HepG2 (cell line): ENCODE measurements around the gene BBLN. TPM values are rescaled to one million over a fixed set of nuclear protein-coding genes. Genes with fewer than 3 reads are reported as not detected.
A peak's percentile ranks its signal among the peaks of the same experiment; 100 is the strongest.

Experiments used
- AGO1 ChIP-seq: fragments of 200-400 bp; formaldehyde crosslinking; IDR thresholded peaks from 2 replicates; pipeline ENCODE4 v1.6.1; 2017; ENCODE audit warnings: mild to moderate bottlenecking, low read depth, low read length, moderate library complexity; ENCODE audit not compliant: poor library complexity, severe bottlenecking
- ATF3 ChIP-seq: sonication (generic); formaldehyde crosslinking; IDR thresholded peaks from 2 replicates; pipeline ENCODE4 v1.4.0; 2020; ENCODE audit warnings: missing genetic modification reagents
- ATF6 ChIP-seq: sonication (generic); formaldehyde crosslinking; conservative IDR thresholded peaks from 2 replicates; pipeline ENCODE4 v1.4.0; 2020; ENCODE audit warnings: missing genetic modification reagents
- KAT2B ChIP-seq: fragments of 150-350 bp; IDR thresholded peaks from 2 replicates; pipeline ENCODE4 v1.6.1; 2014; ENCODE audit warnings: low read depth, low read length, borderline replicate concordance
- KDM4B ChIP-seq: sonication (generic); formaldehyde crosslinking; IDR thresholded peaks from 2 replicates; pipeline ENCODE4 v1.4.0; 2020; ENCODE audit warnings: missing genetic modification reagents
- MAFF ChIP-seq: IDR thresholded peaks from 2 replicates; pipeline ENCODE4 v1.6.1; 2011; ENCODE audit warnings: low read depth, low read length, improper control_type of control experiment
- NFIC ChIP-seq: IDR thresholded peaks from 2 replicates; pipeline ENCODE4 v1.6.1; 2012; ENCODE audit warnings: mild to moderate bottlenecking, low read length, inconsistent platforms
- NR2F1 ChIP-seq, 2 experiments: fragments of 450-650 bp in 1 of 2; formaldehyde crosslinking in 1 of 2; IDR thresholded peaks; 2 replicates each; pipeline versions ENCODE4 v1.5.0 to v1.6.1; 2016 to 2020; ENCODE audit warnings: mild to moderate bottlenecking in 1 of 2, missing compliant biosample characterization in 1 of 2, missing genetic modification reagents in 1 of 2, moderate library complexity in 1 of 2
- PHB2 ChIP-seq: fragments of 450-650 bp; IDR thresholded peaks from 2 replicates; pipeline ENCODE4 v1.6.1; 2018; ENCODE audit not compliant: partially characterized antibody
- SNAI1 ChIP-seq: sonication (generic); formaldehyde crosslinking; IDR thresholded peaks from 2 replicates; pipeline ENCODE4 v1.5.0; 2020; ENCODE audit warnings: mild to moderate bottlenecking, missing genetic modification reagents, borderline replicate concordance
- SPEN ChIP-seq: sonication (generic); formaldehyde crosslinking; IDR thresholded peaks from 2 replicates; pipeline ENCODE4 v1.5.1; 2020; ENCODE audit warnings: low read depth, mild to moderate bottlenecking, missing genetic modification reagents
- TERF1 ChIP-seq: sonication (generic); formaldehyde crosslinking; IDR thresholded peaks from 2 replicates; pipeline ENCODE4 v1.8.0; 2022; ENCODE audit warnings: mild to moderate bottlenecking, missing genetic modification reagents, moderate library complexity
- ZBTB3 ChIP-seq: sonication (generic); formaldehyde crosslinking; IDR thresholded peaks from 2 replicates; pipeline ENCODE4 v1.4.0; 2020; ENCODE audit warnings: low read depth, mild to moderate bottlenecking, moderate library complexity, missing genetic modification reagents, borderline replicate concordance
- ZMAT3 ChIP-seq: sonication (generic); formaldehyde crosslinking; conservative IDR thresholded peaks from 2 replicates; pipeline ENCODE4 v1.7.0; 2021; ENCODE audit warnings: missing genetic modification reagents
- ZNF260 ChIP-seq: sonication (generic); formaldehyde crosslinking; IDR thresholded peaks from 2 replicates; pipeline ENCODE4 v1.4.0; 2020; ENCODE audit warnings: missing genetic modification reagents, low read depth, mild to moderate bottlenecking, borderline replicate concordance
- ZNF512 ChIP-seq: sonication (generic); formaldehyde crosslinking; IDR thresholded peaks from 2 replicates; pipeline ENCODE4 v1.4.0; 2020; ENCODE audit warnings: mild to moderate bottlenecking, missing genetic modification reagents
- ZNF558 ChIP-seq: sonication (generic); formaldehyde crosslinking; IDR thresholded peaks from 2 replicates; pipeline ENCODE4 v1.9.0; 2022; ENCODE audit warnings: mild to moderate bottlenecking, missing genetic modification reagents, borderline replicate concordance
- ZNF574 ChIP-seq: sonication (generic); formaldehyde crosslinking; IDR thresholded peaks from 2 replicates; pipeline ENCODE4 v1.4.0; 2020; ENCODE audit warnings: missing genetic modification reagents
- ZNF768 ChIP-seq: sonication (generic); formaldehyde crosslinking; IDR thresholded peaks from 2 replicates; pipeline ENCODE4 v1.4.0; 2020; ENCODE audit warnings: missing genetic modification reagents
- polyA plus RNA-seq, 8 experiments: library from polyadenylated mRNA; depleted of rRNA in 3 of 8; stranded (reverse) in 7 of 8; unstranded in 1 of 8; fragments of >200 nt; fragmentation: Illumina TruSeq in 4 of 8; extraction: Trizol in 4 of 8; gene quantifications; 2 replicates each; pipeline versions ENCODE4 v1.2.1 to v1.2.3, GENCODE V29; 2011 to 2016; ENCODE audit warnings: low read depth in 4 of 8, missing spikeins in 1 of 8, mixed read lengths in 1 of 8; ENCODE audit not compliant: insufficient read depth in 1 of 8
- total RNA-seq, 5 experiments: library from RNA; depleted of rRNA; stranded (reverse); fragments of >200 nt; fragmentation: Illumina TruSeq; extraction: Trizol; gene quantifications; 2 replicates each; pipeline ENCODE4 v1.2.3, GENCODE V29; 2016; ENCODE audit warnings: low read depth in 1 of 5

The BBLN gene
- total and polyA plus RNA-seq, 2 of the 13 experiments (the other 11 are each of a cell fraction or from before 2014, with no cell fraction given), result 27.6 to 33.1 TPM

GRCh38 chr9:128115187-128116103, 44.6 kb upstream of the BBLN start (continued):
- TF ChIP-seq ZNF512 (CRISPR knock-in tag), result no peak
- TF ChIP-seq AGO1, result no peak
- peak; percentile 70; the same call in 1 of the 2 replicates for TF ChIP-seq ATF6 (CRISPR knock-in tag)
- TF ChIP-seq KDM4B (CRISPR knock-in tag), result peak; percentile 94; the same call in 1 of the 2 replicates
- TF ChIP-seq NFIC, result peak; percentile 49; the same call in 1 of the 2 replicates
- TF ChIP-seq SNAI1 (CRISPR knock-in tag), result peak; percentile 96
- peak; percentile 93; the same call in 1 of the 2 replicates for TF ChIP-seq ZBTB3
- no peak for TF ChIP-seq ZNF260 (CRISPR knock-in tag)
- no peak for TF ChIP-seq TERF1
- TF ChIP-seq MAFF, result no peak
- no peak for TF ChIP-seq PHB2
- peak in 1 of 2 experiments; percentile 61; a peak in 1 of 4 replicates for TF ChIP-seq NR2F1 (CRISPR knock-in tag; IDR thresholded peaks at IDR 0.05)
- no peak for TF ChIP-seq ZNF558
- peak; percentile 64; the same call in 1 of the 2 replicates for TF ChIP-seq ZNF768 (CRISPR knock-in tag)
- TF ChIP-seq ZNF574 (CRISPR knock-in tag), result peak; percentile 75
- peak; percentile 93 for TF ChIP-seq ZMAT3
- TF ChIP-seq ATF3 (CRISPR knock-in tag), result 0 out of 2 replicates have a peak, but pooled peaks have one; percentile 26
- TF ChIP-seq SPEN, result peak; percentile 84; the same call in 1 of the 2 replicates
- no peak for TF ChIP-seq KAT2B
